Thyroid gland (tissue), 4 donors: Measurements from ENCODE around the gene NBPF4.
"Not testable (repeated sequence)": the region's sequence is repeated elsewhere in the genome, so short reads cannot be mapped to it uniquely, and the experiment has no call there.

Experiments used
- CTCF ChIP-seq, 6 experiments: fragments of 200-600 bp in 3 of 6; fragments of 450-650 bp in 3 of 6; sonication (generic) in 3 of 6; IDR thresholded peaks; one replicate each; pipeline ENCODE4 v1.5.1; 2016 to 2019; ENCODE audit warnings: antibody characterized with exemption in 6 of 6, mild to moderate bottlenecking in 2 of 6, inconsistent platforms in 1 of 6, moderate library complexity in 1 of 6
- POLR2A ChIP-seq, 2 donors: fragments of 450-650 bp; IDR thresholded peaks; one replicate each; pipeline ENCODE4 v1.6.1; 2017; ENCODE audit warnings: antibody characterized with exemption in 2 of 2, mild to moderate bottlenecking in 2 of 2, moderate library complexity in 1 of 2

- not testable (repeated sequence) for TF ChIP-seq CTCF, POLR2A (IDR thresholded peaks at IDR 0.05)
These were observed 18.1 kb upstream of the NBPF4 start for GRCh38 chr1:108261967-108262366.
